Limb (tissue), 2 donors: ENCODE data around the gene MAP3K8.
"Not testable (repeated sequence)": the region's sequence is repeated elsewhere in the genome, so short reads cannot be mapped to it uniquely, and the experiment has no call there.

ENCODE experiments used
- DNase-seq, 2 donors: peaks; one replicate each; pipeline ENCODE4 v3.0.0-alpha.2; 2016; ENCODE audit errors: extremely low spot score in 2 of 2

The MAP3K8 gene

DNA sequence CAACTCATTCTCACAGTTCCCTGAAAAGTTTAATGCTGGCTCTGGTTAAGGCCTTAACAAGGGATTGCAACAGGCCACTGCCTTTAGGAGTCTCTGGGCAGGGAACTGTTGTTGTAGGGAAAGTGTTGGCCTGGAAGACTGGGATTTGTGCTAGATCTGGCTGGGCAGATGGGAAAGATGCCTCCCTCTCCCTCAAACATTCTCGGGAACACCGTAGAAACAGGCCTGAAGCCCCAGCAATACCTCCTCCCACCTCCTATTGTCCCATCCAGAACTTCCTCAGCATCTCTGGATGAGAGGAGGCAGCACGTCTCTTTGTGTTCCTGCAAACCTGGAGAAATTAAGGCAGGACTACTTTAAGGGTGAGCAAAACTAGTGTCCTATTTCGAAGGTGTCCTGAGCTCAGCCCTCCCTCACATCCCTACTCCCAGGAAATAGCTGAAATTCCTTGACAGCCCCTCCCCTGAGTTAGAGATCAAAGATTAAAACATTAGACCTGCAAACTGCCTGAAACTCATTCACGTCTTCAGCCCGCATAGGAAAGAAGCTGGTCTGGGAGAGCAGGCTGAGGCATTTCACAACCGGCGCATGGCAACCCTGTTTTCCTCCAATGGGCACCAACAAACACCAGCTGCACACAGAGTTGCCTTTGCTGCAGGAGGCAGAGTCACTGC lies 10.9 kb upstream of the MAP3K8 start:
- DNase-seq: no peak

GRCh38 chr10:30423655-30424275 lies 10.2 kb upstream of the MAP3K8 start:
- not testable (repeated sequence) for DNase-seq

DNA sequence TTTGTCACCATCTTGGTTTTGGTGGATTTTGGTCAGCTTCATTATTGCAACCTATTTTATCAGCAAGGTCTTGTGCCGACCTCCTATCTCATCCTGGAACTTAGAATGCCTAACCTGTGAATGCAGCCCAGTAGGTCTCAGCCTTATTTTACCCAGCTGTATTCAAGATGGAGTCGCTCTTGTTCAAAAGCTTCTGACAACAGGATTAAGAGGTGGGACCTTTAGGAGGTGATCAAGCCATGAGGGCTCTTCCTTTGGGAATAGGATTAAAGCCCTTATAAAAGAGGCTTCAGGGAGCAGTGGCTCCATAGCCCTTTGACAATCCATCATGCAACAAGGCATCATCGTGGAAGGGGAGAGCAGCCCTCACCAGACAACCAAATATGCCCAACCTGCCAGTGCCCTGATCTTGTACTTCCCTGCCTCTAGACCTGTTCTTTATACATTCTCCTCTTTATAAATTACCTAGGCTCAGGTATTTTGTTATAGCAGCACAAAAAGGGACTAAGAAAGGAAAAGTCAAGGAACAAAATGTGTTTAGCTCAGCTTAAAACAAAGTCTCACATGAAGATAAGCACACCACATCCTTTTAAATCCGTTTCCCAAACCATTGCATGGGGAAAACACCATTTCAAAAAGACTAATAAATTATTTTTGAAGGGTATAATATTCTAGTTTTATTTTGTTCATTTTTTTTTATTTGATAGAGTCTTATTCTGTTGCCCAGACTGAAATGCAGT lies 8.5 kb upstream of the MAP3K8 start:
- DNase-seq: no peak

DNA sequence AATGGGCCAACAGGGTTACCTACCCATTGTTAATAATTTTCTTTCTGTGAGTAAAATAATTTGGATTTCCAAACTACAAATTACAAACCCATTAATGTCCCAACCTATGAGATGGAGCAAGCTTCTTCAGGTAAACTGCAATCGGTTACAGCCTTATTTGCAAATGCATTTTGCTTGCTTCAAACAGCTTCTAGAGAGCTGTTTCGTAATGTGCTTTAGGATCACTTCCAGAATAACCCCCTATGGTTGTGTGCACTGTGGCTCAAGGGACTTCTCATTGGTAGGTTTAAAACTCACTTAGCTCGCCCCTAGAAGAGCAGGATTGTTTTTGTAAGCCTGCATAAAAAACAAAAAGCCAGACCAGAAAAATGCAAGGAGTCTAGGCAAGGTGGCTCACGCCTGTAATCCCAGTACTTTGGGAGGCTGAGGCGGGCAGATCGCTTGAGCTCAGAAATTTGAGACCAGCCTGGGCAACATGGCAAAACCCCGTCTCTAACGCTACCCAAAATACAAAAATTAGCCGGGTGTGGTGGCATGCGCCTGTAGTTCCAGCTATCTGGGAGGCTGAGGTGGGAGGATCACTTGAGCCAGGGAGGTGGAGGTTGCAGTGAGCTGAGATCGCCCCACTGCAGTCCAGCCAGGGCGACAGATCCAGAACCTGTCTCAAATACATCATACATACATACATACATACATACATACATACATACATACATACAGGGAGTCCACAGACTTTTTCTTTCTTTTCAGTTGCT lies 3.3 kb upstream of the MAP3K8 start:
- no peak for DNase-seq

GRCh38 chr10:30431435-30431911 lies 2.5 kb upstream of the MAP3K8 start:
- no peak for DNase-seq

DNA sequence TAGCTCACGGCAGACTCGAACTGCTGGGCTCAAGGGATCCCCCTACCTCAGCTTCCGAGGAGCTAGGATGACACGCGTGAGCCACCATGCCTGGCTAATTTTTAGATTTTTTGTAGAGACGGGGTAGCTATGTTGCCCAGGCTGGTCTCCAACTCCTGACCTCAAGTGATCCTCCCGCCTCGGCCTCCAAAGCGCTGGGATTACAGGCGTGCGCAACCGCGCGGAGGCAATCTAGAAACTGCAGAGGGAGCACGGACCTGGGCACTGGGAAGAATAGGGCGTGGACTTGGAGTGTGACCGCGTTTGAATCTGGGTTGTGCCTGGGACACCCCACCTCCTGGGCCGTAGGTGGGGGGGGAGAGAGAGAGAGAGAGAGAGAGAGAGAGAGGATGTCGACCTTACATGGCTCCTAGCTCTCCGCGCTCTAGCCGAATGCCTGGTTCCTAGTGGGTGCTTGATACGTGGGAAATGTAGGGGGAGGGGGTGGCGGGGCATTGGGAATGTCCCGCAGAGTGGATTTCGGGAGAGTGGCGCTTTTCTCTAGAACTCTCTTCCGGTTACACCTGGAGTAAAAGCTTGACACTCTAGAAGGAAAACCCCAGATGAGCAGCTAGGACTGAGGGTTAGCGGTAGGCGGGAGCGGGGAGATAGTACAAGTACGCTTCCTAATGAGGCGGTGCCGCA lies 1.2 kb upstream of the MAP3K8 start:
- DNase-seq: peak in 1 of 2 donors; percentile 43

DNA sequence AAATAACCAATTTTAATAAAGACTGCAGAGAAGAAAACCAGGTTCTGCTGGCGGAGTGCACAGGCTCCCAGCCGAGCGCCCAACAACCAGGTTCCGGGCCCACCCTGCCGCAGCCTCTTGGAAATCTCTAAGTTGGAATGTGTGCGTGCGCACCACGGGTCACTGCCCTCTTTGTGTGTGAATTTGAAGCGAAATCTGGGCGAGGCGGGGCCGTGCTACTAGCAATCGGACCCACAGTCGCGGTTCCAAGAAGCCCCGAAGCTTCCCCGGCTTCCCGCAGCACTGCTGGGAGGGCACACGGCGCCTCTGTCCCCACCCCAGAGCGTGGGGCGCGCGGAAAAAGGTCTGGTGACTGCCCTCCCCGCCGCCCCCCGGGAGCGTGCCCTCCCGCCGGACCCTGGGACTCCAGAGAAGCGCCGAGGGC lies 666 bp upstream of the MAP3K8 start:
- peak in 1 of 2 donors; percentile 79 for DNase-seq

DNA sequence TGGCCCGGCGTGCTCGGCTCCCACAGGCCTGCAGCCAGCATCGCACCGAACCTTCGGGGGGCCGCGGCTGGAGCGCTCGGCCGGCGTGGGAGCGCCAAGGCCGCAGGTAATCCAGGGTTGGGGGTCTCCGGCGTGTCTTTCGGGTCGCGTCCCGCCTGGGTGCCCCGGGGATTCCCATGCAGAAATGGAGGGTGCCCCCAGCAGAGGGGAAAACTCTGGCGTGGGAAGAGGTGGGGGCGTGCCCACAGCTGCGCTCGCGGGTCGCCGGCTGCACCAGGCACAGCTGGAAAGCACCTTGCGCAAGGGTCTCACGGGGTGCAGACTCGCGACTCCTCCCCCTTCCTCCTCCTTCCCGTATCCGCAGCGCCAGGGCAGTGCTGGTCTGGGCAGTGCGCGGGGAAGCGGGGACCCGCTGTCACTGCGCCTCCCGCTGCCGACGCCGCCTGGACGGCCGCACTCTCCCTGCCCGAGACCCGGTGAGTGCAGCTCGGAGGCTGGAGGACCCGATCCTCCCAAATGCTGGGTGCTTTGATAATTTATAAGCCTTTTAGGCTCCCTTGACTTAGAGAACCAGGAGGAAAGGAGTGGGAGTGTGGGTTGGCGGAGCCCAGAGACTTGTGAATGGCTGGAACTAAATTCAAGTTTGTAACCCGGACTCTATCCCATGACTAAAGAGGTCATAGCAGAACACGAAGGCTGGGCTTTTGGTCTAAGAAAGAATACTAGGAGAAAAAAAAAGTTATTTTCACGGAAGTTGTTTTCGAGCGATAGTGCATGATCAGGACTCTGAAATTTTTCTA lies 489 bp downstream of the MAP3K8 start:
- peak in 1 of 2 donors; percentile 76 for DNase-seq

DNA sequence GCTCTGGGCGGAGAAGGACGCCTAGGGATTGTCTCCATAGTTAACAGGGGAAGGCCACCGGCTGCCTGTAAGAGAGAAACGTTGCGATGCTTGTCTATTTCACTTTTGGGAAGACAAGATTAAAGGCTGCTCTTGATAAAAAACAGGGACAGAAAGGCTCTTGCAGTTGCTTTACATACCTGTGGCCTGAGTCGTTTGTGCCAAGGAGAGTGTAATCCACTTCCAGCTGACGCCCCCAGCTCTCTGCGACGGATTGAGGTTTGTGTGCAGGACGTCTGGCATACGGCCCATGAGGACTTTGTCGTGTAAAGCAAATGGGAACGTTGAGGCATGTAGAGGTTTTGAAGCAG lies 1.1 kb downstream of the MAP3K8 start:
- no peak for DNase-seq

DNA sequence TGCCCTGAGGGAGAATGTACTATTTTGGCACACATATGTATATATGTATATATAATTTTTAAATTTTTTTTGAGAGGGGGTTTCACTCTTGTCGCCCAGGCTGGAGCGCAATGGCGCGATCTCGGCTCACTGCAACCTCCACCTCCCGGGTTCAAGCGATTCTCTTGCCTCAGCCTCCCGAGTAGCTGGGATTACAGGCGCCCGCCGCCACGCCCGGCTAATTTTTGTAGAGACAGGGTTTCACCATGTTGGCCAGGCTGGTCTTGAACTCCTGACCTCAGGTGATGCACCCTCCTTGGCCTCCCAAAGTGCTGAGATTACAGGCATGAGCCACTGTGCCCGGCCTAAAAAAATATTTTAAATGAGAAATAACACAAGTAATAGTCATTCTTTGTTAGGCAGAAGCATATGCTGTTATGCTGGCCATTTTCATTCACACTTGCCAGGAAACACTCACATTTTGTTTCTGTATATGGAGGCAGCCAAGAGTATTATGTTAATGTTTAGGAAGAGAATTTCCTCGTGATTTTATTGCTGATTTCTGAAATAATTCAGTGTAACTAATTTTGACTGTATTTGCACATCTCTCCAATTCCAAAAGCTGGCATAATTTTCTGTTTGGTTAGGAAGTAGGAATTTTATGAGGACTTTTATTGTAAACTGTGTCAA lies 1.6 kb downstream of the MAP3K8 start:
- not testable (repeated sequence) for DNase-seq

- peak in 1 of 2 donors; percentile 53 for DNase-seq
These were observed 2.2 kb downstream of the MAP3K8 start for GRCh38 chr10:30436191-30436611.

- DNase-seq: no peak
These were observed 2.7 kb downstream of the MAP3K8 start for GRCh38 chr10:30436671-30437030.

GRCh38 chr10:30437031-30437841 lies 3.3 kb downstream of the MAP3K8 start:
- DNase-seq: no peak

GRCh38 chr10:30438021-30438850 lies 4.3 kb downstream of the MAP3K8 start:
- DNase-seq: no peak

DNA sequence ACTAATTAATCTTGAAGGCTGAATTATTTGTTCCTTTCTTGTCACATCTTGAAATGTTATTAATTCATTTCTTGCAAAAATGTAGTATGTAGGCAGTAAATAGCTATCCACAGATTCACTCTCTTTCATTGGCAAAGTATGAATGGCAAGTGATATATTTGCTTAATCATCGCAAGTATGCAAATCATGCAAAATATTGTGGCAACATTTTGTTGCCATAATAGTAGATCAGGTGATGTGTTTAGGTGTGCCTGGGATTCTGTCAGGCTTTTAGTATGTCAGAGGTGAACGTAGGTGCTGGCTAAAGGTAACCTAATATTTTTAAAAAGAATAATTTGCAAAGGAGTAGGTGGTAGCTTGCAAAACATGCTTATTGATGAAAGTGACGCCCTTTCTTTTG lies 5.9 kb downstream of the MAP3K8 start:
- DNase-seq: no peak

DNA sequence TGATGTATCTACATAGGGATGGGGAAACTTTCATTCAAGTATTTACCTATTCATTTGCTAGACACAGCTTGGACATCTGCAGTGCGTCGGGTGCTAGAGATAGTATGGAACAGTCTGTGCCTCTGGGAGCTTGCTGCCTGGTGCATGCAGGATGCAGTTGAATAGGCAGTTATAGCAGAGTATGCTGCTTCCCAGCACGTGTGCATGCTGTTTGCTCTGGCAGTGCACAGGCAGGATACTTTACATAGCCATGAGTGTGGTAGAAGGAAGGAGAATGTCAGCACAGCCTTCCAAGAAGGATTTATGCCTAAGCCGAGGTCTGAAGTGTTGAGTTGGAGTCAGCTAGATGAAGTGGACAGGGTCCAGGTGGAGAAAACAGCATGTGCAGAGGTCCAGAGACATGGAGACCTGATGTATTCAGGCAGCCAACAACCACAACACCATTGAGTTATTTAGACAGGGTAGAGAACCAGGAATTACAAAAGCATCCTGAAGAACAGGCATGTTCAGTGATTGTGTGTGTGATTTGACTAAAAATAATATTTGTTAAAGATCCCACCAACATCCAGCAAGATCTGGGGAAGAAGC lies 8.1 kb downstream of the MAP3K8 start:
- DNase-seq: no peak

GRCh38 chr10:30443049-30443448 lies 9.1 kb downstream of the MAP3K8 start:
- no peak for DNase-seq

- peak in 1 of 2 donors; percentile 34 for DNase-seq
These were observed 11.7 kb downstream of the MAP3K8 start for GRCh38 chr10:30445711-30446110.
